GM18951 (cell line): Measurements from ENCODE around the gene ARHGAP10.

Source experiments
- POLR2A ChIP-seq: IDR thresholded peaks from 4 replicates; pipeline ENCODE4 v1.6.1; 2011; ENCODE audit warnings: mild to moderate bottlenecking; ENCODE audit not compliant: insufficient read length, insufficient read depth; ENCODE audit errors: extremely low read depth
- in situ Hi-C: fragments of 300-500 bp; cut with MboI; formaldehyde crosslinking; loops from one replicate; pipeline ENCODE4 v1.12.0; 2022; ENCODE audit warnings: low sequenced_read_pairs, mixed read lengths, inconsistent platforms; ENCODE audit not compliant: unreplicated experiment

Gene ARHGAP10

GRCh38 chr4:147833741-147834140 lies 101.9 kb downstream of the ARHGAP10 start:
- no peak for TF ChIP-seq POLR2A
- in situ Hi-C loops, result no loop called here

GRCh38 chr4:147834480-147834879 lies 102.6 kb downstream of the ARHGAP10 start:
- in situ Hi-C loops, result no loop called here
- TF ChIP-seq POLR2A, result no peak

- in situ Hi-C loops, result no loop called here
- TF ChIP-seq POLR2A, result no peak
Measured at GRCh38 chr4:147836807-147837206, 104.9 kb downstream of the ARHGAP10 start.

- in situ Hi-C loops, result no loop called here
- TF ChIP-seq POLR2A, result no peak
Measured at GRCh38 chr4:147837435-147837834, 105.5 kb downstream of the ARHGAP10 start.

- TF ChIP-seq POLR2A, result no peak
- in situ Hi-C loops, result no loop called here
Measured at GRCh38 chr4:147837854-147838253, 106.0 kb downstream of the ARHGAP10 start.

GRCh38 chr4:147839200-147839599 lies 107.3 kb downstream of the ARHGAP10 start:
- TF ChIP-seq POLR2A, result no peak

GRCh38 chr4:147839663-147840062 lies 107.8 kb downstream of the ARHGAP10 start:
- in situ Hi-C loops, result no loop called here

More at GRCh38 chr4:147839200-147839599, 107.3 kb downstream of the ARHGAP10 start:
- in situ Hi-C loops, result no loop called here

GRCh38 chr4:147840838-147841738 lies 109.2 kb downstream of the ARHGAP10 start:
- TF ChIP-seq POLR2A, result no peak
- in situ Hi-C loops, result no loop called here

More at GRCh38 chr4:147839663-147840062, 107.8 kb downstream of the ARHGAP10 start:
- TF ChIP-seq POLR2A, result no peak

- in situ Hi-C loops, result no loop called here
- no peak for TF ChIP-seq POLR2A
Measured at GRCh38 chr4:147842573-147842972, 110.7 kb downstream of the ARHGAP10 start.

GRCh38 chr4:147843162-147843561 lies 111.3 kb downstream of the ARHGAP10 start:
- no peak for TF ChIP-seq POLR2A
- in situ Hi-C loops, result no loop called here

GRCh38 chr4:147844781-147845180 lies 112.9 kb downstream of the ARHGAP10 start:
- TF ChIP-seq POLR2A, result no peak
- in situ Hi-C loops, result no loop called here

GRCh38 chr4:147846318-147847155 lies 114.6 kb downstream of the ARHGAP10 start:
- no peak for TF ChIP-seq POLR2A

More at GRCh38 chr4:147846318-147847155, 114.6 kb downstream of the ARHGAP10 start:
- in situ Hi-C loops, result no loop called here
